GM18511 (cell line): ENCODE measurements around the gene SIM2.

Experiments
- ATAC-seq: cut with Tn5 transposase; IDR thresholded peaks from one replicate; pipeline ENCODE4 v1.9.1; 2021; ENCODE audit warnings: mild to moderate bottlenecking, moderate library complexity; ENCODE audit not compliant: unreplicated experiment

Gene SIM2

GRCh38 chr21:36733857-36734256, 34.9 kb downstream of the SIM2 start:
- ATAC-seq: no peak

GRCh38 chr21:36734367-36735200, 35.7 kb downstream of the SIM2 start:
- ATAC-seq: no peak

GRCh38 chr21:36735201-36735515, 36.2 kb downstream of the SIM2 start:
- no peak for ATAC-seq

- no peak for ATAC-seq
Observed at GRCh38 chr21:36735724-36736320, 36.9 kb downstream of the SIM2 start.

GRCh38 chr21:36738489-36739126, 39.7 kb downstream of the SIM2 start:
- no peak for ATAC-seq

GRCh38 chr21:36741506-36741905, 42.6 kb downstream of the SIM2 start:
- ATAC-seq: no peak

- no peak for ATAC-seq
Observed at GRCh38 chr21:36743008-36743407, 44.1 kb downstream of the SIM2 start.

GRCh38 chr21:36743446-36743845, 44.5 kb downstream of the SIM2 start:
- no peak for ATAC-seq

GRCh38 chr21:36744190-36744559, 45.3 kb downstream of the SIM2 start:
- no peak for ATAC-seq

GRCh38 chr21:36744560-36745231, 45.8 kb downstream of the SIM2 start:
- ATAC-seq: no peak

GRCh38 chr21:36745459-36745858, 46.5 kb downstream of the SIM2 start:
- no peak for ATAC-seq

GRCh38 chr21:36747041-36747814, 48.3 kb downstream of the SIM2 start:
- no peak for ATAC-seq

GRCh38 chr21:36747815-36748383, 49.0 kb downstream of the SIM2 start:
- ATAC-seq: no peak

GRCh38 chr21:36749935-36750575, 51.1 kb downstream of the SIM2 start:
- ATAC-seq: no peak

- ATAC-seq: no peak
Observed at GRCh38 chr21:36750576-36750959, 51.7 kb downstream of the SIM2 start.

GRCh38 chr21:36751383-36751782, 52.5 kb downstream of the SIM2 start:
- no peak for ATAC-seq

- no peak for ATAC-seq
Observed at GRCh38 chr21:36753556-36753955, 54.6 kb downstream of the SIM2 start.

- ATAC-seq: no peak
Observed at GRCh38 chr21:36754241-36754898, 55.5 kb downstream of the SIM2 start.

GRCh38 chr21:36756527-36756926, 57.6 kb downstream of the SIM2 start:
- ATAC-seq: no peak

GRCh38 chr21:36757196-36757595, 58.3 kb downstream of the SIM2 start:
- ATAC-seq: no peak
